Measurements from ENCODE around the gene TRIM67.
"Not testable (repeated sequence)": the region's sequence is repeated elsewhere in the genome, so short reads cannot be mapped to it uniquely, and the experiment has no call there.

TRIM67 gene

DNA sequence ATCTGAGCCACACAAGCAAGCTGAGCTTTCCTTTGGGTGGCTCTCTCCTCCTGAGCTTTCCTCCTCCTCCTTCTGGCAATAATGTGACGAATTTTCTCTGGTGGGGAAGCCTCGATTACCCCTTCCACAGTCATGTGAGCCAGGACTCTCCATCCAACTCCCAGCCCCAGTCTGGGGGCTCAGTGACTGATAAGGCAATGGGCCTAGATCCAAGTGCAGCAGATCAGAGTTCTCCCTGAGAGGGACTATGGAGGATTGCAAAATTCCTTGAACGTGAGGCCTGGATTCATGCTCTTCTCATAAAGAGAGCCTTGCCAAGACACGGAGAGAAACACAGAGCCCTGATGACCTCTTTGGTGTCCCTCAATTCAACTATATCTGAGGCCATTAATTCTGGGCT is 31.3 kb upstream of the TRIM67 start:
- no peak overlapping the region for H2AFZ ChIP-seq (ENCODE audit: low read depth)
- H3K4me1 ChIP-seq (ENCODE audit: low read depth, poor library complexity, severe bottlenecking), result no peaks in the 10 kb centered on the region
- H3K4me2 ChIP-seq, result no peak overlapping the region
- TF ChIP-seq, protein P1, sequence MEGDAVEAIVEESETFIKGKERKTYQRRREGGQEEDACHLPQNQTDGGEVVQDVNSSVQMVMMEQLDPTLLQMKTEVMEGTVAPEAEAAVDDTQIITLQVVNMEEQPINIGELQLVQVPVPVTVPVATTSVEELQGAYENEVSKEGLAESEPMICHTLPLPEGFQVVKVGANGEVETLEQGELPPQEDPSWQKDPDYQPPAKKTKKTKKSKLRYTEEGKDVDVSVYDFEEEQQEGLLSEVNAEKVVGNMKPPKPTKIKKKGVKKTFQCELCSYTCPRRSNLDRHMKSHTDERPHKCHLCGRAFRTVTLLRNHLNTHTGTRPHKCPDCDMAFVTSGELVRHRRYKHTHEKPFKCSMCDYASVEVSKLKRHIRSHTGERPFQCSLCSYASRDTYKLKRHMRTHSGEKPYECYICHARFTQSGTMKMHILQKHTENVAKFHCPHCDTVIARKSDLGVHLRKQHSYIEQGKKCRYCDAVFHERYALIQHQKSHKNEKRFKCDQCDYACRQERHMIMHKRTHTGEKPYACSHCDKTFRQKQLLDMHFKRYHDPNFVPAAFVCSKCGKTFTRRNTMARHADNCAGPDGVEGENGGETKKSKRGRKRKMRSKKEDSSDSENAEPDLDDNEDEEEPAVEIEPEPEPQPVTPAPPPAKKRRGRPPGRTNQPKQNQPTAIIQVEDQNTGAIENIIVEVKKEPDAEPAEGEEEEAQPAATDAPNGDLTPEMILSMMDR (conservative IDR thresholded peaks at IDR 0.05; ENCODE audit: low read depth, low read length), result no peak
- H3K27me3 ChIP-seq (ENCODE audit: insufficient read depth, low read depth), result no peaks in the 10 kb centered on the region
- no peak overlapping the region for H3K27ac ChIP-seq
- H3K36me3 ChIP-seq (ENCODE audit: insufficient read depth), result no peaks in the 10 kb centered on the region
- H3K9ac ChIP-seq, result no peak overlapping the region
- no peak overlapping the region for H3K4me3 ChIP-seq (IDR thresholded peaks at IDR 0.05; ENCODE audit: insufficient read depth, low read depth, low read length)
- no peaks in the 10 kb centered on the region for H4K20me1 ChIP-seq (ENCODE audit: insufficient read depth)
- no peaks in the 10 kb centered on the region for H3K79me2 ChIP-seq (ENCODE audit: insufficient read depth, low read depth)

- H2AFZ ChIP-seq (ENCODE audit: low read depth); H3K4me3 ChIP-seq (IDR thresholded peaks at IDR 0.05; ENCODE audit: insufficient read depth, low read depth, low read length); H3K4me1 ChIP-seq (ENCODE audit: low read depth, poor library complexity, severe bottlenecking); H3K27me3 ChIP-seq (ENCODE audit: insufficient read depth, low read depth); H4K20me1 ChIP-seq (ENCODE audit: insufficient read depth); H3K4me2 ChIP-seq; H3K36me3 ChIP-seq (ENCODE audit: insufficient read depth); H3K9ac ChIP-seq; H3K27ac ChIP-seq; H3K79me2 ChIP-seq (ENCODE audit: insufficient read depth, low read depth): not testable (repeated sequence)
Observed at GRCh38 chr1:231132591-231132990, 29.3 kb upstream of the TRIM67 start.

GRCh38 chr1:231134624-231135023 is 27.2 kb upstream of the TRIM67 start:
- Histone ChIP-seq H3K4me1 (ENCODE audit: low read depth, poor library complexity, severe bottlenecking) (no peaks in the 10 kb centered on the region), H3K27me3 (ENCODE audit: insufficient read depth, low read depth) (no peaks in the 10 kb centered on the region), H3K4me2 (no peak overlapping the region), H3K36me3 (ENCODE audit: insufficient read depth) (no peaks in the 10 kb centered on the region), H3K4me3 (IDR thresholded peaks at IDR 0.05; ENCODE audit: insufficient read depth, low read depth, low read length) (no peak overlapping the region), H2AFZ (ENCODE audit: low read depth) (no peak overlapping the region), H3K79me2 (ENCODE audit: insufficient read depth, low read depth) (no peaks in the 10 kb centered on the region), H3K27ac (no peak overlapping the region), H3K9ac (no peak overlapping the region), H4K20me1 (ENCODE audit: insufficient read depth) (no peaks in the 10 kb centered on the region)
- TF ChIP-seq, protein P1 (conservative IDR thresholded peaks at IDR 0.05; ENCODE audit: low read depth, low read length), result no peak

- Histone ChIP-seq H3K9ac (no peak overlapping the region), H2AFZ (ENCODE audit: low read depth) (no peak overlapping the region), H3K4me1 (ENCODE audit: low read depth, poor library complexity, severe bottlenecking) (no peaks in the 10 kb centered on the region), H3K36me3 (ENCODE audit: insufficient read depth) (no peaks in the 10 kb centered on the region), H3K27ac (no peak overlapping the region), H3K4me3 (IDR thresholded peaks at IDR 0.05; ENCODE audit: insufficient read depth, low read depth, low read length) (no peak overlapping the region), H4K20me1 (ENCODE audit: insufficient read depth) (no peaks in the 10 kb centered on the region), H3K79me2 (ENCODE audit: insufficient read depth, low read depth) (no peaks in the 10 kb centered on the region), H3K27me3 (ENCODE audit: insufficient read depth, low read depth) (no peaks in the 10 kb centered on the region), H3K4me2 (no peak overlapping the region)
- TF ChIP-seq, protein P1 (conservative IDR thresholded peaks at IDR 0.05; ENCODE audit: low read depth, low read length), result no peak
Observed at GRCh38 chr1:231138236-231138635, 23.6 kb upstream of the TRIM67 start.

DNA sequence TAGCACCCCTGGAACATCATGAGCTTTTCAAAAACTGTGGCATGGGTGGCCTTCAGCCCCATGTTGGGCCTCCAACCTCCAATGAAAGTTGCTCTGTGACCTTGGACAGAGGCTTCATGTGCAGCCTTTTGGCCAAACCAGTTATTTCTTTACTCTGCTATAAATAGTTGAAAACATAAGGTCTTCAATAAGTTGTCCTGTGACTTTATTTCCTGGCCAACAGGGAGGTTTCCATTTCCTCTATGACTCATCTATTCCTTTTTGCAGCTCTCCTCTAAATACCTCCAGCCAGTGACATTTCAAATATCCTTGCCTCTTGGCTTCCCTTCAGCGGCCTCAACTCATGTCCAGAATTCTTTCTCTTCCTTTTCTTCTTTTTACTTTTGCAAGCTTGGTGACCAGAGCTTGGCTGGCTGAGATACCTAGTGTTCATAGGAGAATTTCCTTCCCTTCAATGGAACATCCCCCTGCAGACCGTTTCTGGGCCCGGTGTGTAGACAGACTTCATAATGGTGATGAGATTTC is 22.7 kb upstream of the TRIM67 start:
- no peak overlapping the region for H3K9ac ChIP-seq
- TF ChIP-seq, protein P1 (conservative IDR thresholded peaks at IDR 0.05; ENCODE audit: low read depth, low read length), result no peak
- H3K27me3 ChIP-seq (ENCODE audit: insufficient read depth, low read depth), result no peaks in the 10 kb centered on the region
- no peak overlapping the region for H3K27ac ChIP-seq
- no peaks in the 10 kb centered on the region for H3K4me1 ChIP-seq (ENCODE audit: low read depth, poor library complexity, severe bottlenecking)
- H2AFZ ChIP-seq (ENCODE audit: low read depth), result no peak overlapping the region
- no peak overlapping the region for H3K4me2 ChIP-seq
- H3K36me3 ChIP-seq (ENCODE audit: insufficient read depth), result no peaks in the 10 kb centered on the region
- no peaks in the 10 kb centered on the region for H4K20me1 ChIP-seq (ENCODE audit: insufficient read depth)
- H3K4me3 ChIP-seq (IDR thresholded peaks at IDR 0.05; ENCODE audit: insufficient read depth, low read depth, low read length), result no peak overlapping the region
- H3K79me2 ChIP-seq (ENCODE audit: insufficient read depth, low read depth), result no peaks in the 10 kb centered on the region
